SJSA1 (cell line): ENCODE data around the gene MAOB. TPM values are rescaled to one million over a fixed set of nuclear protein-coding genes. Genes with fewer than 3 reads are reported as not detected.
"Not testable (repeated sequence)": the region's sequence is repeated elsewhere in the genome, so short reads cannot be mapped to it uniquely, and the experiment has no call there.

ENCODE experiments used
- DNase-seq, 2 experiments: peaks; one replicate each; pipeline ENCODE4 v3.0.0-alpha.2; 2015 to 2020; ENCODE audit warnings: low spot score in 2 of 2, low read depth in 1 of 2
- H3K27ac ChIP-seq: fragments of 250-450 bp; sonication (Bioruptor Pico); 2 replicates; pipeline ENCODE4 v1.5.1; 2020; ENCODE audit warnings: mild to moderate bottlenecking, moderate library complexity
- H3K27me3 ChIP-seq: fragments of 250-450 bp; sonication (Bioruptor Pico); replicated peaks from 2 replicates; pipeline ENCODE4 v1.5.1; 2020; ENCODE audit warnings: mild to moderate bottlenecking, moderate library complexity
- H3K36me3 ChIP-seq: fragments of 250-450 bp; sonication (Bioruptor Pico); 2 replicates; pipeline ENCODE4 v1.5.1; 2020; ENCODE audit warnings: mild to moderate bottlenecking
- H3K4me1 ChIP-seq: fragments of 250-450 bp; sonication (Bioruptor Pico); replicated peaks from 2 replicates; pipeline ENCODE4 v1.6.1; 2021; ENCODE audit warnings: mild to moderate bottlenecking
- H3K4me3 ChIP-seq: fragments of 250-450 bp; sonication (Bioruptor Pico); 2 replicates; pipeline ENCODE4 v1.5.1; 2020; ENCODE audit warnings: mild to moderate bottlenecking
- H3K9me3 ChIP-seq: fragments of 250-450 bp; sonication (Bioruptor Pico); replicated peaks from 2 replicates; pipeline ENCODE4 v1.5.1; 2020; ENCODE audit warnings: mild to moderate bottlenecking
- total RNA-seq: library from RNA; depleted of rRNA; stranded (reverse); fragments of >200 nt; shearing (Covaris generic); gene quantifications from 2 replicates; pipeline ENCODE4 v1.2.3, GENCODE V29; 2014

Gene MAOB
- total RNA-seq, 1 experiment from 2014 or later, result not detected

DNA sequence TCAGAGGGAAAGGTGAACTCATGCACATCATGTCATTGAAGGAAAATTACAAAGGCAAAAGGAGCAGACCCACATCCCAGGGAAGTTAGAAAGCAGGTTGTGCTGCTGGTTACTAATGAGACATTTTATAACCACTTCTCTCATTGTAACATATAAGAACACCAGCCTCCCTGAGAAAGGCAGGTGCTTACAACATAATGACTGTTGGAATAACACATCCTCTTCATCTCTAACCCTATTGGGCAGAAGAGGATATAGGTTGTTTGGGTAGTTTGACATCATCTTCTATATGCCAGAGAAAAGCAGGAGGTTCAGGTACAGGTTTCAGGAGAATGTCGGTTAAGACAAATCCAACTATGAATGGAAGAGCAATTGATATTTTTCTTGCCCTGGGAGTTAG is 148.6 kb downstream of the MAOB start:
- DNase-seq, result no peak
- no peaks in the 10 kb centered on the region for H3K9me3 ChIP-seq
- H3K4me1 ChIP-seq, result no peaks in the 10 kb centered on the region
- H3K27ac ChIP-seq, result no peak overlapping the region
- H3K36me3 ChIP-seq, result no peaks in the 10 kb centered on the region
- no peaks in the 10 kb centered on the region for H3K27me3 ChIP-seq
- no peak overlapping the region for H3K4me3 ChIP-seq

DNA sequence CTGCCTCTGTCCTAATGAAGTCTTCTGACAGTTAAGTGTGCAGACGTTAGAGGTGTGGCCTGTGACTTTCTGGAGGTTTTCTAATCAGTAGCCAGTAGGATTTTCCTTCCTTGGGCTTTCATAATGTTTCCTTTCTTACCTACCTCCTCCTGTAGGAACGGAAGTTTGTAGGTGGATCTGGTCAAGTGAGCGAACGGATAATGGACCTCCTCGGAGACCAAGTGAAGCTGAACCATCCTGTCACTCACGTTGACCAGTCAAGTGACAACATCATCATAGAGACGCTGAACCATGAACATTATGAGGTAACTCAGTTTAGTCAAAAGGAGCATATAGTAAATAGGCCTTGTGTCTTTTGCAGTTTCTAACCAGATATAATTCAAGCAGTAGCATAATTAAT is 151.2 kb downstream of the MAOB start:
- Histone ChIP-seq H3K4me1 (no peaks in the 10 kb centered on the region), H3K36me3 (no peaks in the 10 kb centered on the region), H3K27ac (no peak overlapping the region), H3K4me3 (no peak overlapping the region), H3K9me3 (no peaks in the 10 kb centered on the region), H3K27me3 (no peaks in the 10 kb centered on the region)
- no peak for DNase-seq

DNA sequence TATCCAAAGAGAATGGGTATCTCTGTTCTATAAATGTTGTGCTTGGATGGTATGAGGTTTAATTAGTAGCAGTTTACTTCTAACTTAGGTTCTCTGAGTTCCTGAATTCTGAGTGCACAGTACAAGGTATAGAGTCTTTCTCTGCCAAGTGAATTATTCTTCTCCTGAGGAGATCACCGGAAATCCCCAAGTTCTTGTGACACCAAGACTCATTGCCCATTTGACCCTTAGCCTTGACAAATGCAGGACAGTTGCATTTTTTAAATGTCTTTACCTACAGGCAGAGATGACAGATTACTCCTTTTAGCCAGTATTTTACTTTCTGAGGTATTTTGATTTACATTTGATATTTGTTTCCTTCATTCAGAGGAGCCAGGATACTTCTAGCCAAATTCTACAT is 153.3 kb downstream of the MAOB start:
- H3K9me3 ChIP-seq, result no peaks in the 10 kb centered on the region
- H3K36me3 ChIP-seq, result no peaks in the 10 kb centered on the region
- no peaks in the 10 kb centered on the region for H3K4me1 ChIP-seq
- no peaks in the 10 kb centered on the region for H3K27me3 ChIP-seq
- DNase-seq, result no peak
- no peak overlapping the region for H3K4me3 ChIP-seq
- no peak overlapping the region for H3K27ac ChIP-seq

DNA sequence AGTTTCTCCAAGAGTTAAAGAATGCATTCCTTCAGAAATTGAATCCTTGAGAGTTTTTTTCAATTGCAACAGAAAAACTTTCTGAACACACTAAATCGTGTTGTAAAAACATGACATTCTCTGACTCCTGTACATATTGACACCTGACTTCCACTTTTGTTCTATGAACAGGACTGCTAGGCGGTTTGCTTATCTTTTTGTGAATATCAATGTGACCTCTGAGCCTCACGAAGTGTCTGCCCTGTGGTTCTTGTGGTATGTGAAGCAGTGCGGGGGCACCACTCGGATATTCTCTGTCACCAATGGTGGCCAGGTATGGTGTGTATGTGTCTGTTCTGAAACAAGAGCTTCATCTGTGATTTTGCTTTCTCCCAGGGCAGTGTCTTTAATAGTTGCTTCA is 154.2 kb downstream of the MAOB start:
- Histone ChIP-seq H3K36me3 (no peaks in the 10 kb centered on the region), H3K27me3 (no peaks in the 10 kb centered on the region), H3K9me3 (no peaks in the 10 kb centered on the region), H3K27ac (no peak overlapping the region), H3K4me3 (no peak overlapping the region), H3K4me1 (no peaks in the 10 kb centered on the region)
- DNase-seq, result no peak

DNA sequence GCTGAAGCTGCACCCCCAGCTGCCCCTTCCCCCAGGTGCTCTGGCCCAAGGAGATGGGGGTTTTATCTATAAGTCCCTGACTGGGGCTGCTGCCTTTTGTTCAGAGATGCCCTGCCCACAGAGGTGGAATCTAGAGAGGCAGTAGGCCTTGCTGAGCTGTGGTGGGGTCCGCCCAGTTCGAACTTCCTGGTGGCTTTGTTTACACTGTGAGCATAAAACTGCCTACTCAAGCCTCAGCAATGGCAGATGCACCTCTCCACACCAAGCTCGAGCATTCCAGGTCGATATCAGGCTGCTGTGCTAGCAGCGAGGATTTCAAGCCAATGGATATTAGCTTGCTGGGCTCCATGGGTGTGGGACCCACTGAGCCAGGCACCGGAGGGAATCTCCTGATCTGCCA is 155.0 kb downstream of the MAOB start:
- H3K27ac ChIP-seq, H3K9me3 ChIP-seq, H3K36me3 ChIP-seq, H3K27me3 ChIP-seq, H3K4me3 ChIP-seq, DNase-seq, H3K4me1 ChIP-seq: not testable (repeated sequence)

DNA sequence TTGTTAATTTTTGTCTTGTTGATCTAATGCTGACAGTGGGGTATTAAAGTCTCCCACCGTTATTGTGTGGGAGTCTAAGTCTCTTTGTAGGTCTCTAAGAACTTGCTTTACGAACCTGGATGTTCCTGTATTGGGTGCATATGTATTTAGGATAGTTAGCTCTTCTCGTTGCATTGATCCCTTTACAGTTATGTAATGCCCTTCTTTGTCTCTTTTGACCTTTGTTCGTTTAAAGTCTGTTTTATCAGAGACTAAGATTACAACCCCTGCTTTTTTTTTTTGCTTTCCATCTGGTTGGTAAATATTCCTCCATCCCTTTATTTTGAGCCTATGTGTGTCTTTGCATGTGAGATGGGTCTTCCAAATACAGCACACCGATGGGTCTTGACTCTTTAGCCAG is 157.0 kb downstream of the MAOB start:
- H3K36me3 ChIP-seq, DNase-seq, H3K27me3 ChIP-seq, H3K27ac ChIP-seq, H3K4me1 ChIP-seq, H3K4me3 ChIP-seq, H3K9me3 ChIP-seq: not testable (repeated sequence)

DNA sequence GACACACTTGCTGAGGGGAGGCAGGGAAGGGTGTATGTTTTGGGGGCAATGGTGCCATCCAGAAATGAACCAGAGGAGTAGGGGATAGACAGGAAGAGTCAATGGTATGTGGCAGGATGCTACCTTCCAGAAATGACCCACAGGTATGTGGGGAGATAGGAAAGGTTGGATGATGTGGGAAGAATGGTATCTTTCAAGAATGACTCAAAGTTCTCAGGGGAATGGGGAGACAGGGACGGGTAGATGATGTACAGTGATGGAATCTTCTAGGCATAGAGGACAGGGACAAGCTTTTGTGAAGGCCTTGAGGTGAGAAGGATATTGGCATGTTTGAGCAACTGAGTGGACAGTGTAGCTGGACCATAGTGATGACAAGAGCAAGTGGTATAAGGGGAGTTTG is 161.3 kb downstream of the MAOB start:
- Histone ChIP-seq H3K27me3 (no peaks in the 10 kb centered on the region), H3K36me3 (no peaks in the 10 kb centered on the region), H3K9me3 (no peaks in the 10 kb centered on the region), H3K27ac (no peak overlapping the region), H3K4me3 (no peak overlapping the region), H3K4me1 (no peaks in the 10 kb centered on the region)
- no peak for DNase-seq

DNA sequence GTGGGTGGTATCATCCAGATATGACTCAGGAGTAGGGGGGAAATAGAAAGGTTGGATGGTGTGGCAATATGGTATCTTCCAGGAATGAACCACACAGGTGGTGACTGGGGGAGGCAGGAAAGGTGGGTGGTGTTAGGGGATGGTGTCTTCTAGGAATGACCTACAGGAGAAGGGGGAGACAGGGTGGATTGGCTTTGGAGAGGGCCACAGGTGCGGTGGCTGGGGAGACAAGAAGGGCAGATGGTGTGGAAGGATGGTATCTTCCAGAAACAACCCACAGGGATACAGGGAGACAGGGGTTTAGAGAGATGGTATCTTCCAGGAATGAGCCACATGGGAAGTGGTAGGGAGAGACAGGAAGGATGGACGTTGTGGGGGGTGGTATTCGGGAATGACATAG is 162.2 kb downstream of the MAOB start:
- Histone ChIP-seq H3K27me3 (no peaks in the 10 kb centered on the region), H3K4me3 (no peak overlapping the region), H3K27ac (no peak overlapping the region), H3K9me3 (no peaks in the 10 kb centered on the region), H3K36me3 (no peaks in the 10 kb centered on the region), H3K4me1 (no peaks in the 10 kb centered on the region)
- DNase-seq, result no peak

DNA sequence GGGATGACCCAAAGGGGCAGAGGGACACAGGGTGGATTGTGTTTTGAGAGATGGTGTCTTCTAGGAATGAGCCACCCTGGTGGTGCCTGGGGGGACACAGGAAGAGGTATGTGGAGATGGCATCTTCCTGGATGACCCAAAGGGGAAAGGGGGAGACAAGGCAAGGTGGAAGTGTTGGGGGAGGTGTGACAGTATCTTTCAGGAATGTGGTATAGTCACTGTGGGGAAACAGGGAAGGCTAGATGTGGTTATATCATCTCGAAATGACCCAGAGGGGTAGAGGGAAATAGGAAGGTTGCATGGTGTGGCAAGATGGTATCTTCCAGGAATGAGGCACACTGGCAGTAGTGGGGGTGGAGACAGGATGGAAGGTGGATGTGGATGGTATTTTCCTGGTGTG is 163.3 kb downstream of the MAOB start:
- no peak for DNase-seq

DNA sequence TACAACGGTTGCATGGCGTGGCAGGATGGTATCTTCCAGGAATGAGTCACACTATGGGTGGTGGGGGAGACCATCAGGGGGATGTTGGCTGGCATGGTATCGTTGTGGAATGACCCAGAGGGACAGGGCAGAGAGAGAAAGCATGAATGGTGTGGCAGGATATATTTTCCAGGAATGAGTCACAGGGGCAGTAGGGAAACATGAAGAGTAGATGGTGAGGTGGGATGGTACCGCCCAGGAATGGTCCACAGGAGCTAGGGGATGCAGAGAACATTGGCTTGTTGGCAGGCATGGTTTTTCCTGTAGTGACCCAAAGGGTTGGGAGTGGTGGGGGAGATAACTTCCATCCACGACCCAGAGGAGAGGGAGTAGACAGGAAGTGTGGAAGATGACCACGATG is 163.7 kb downstream of the MAOB start:
- Histone ChIP-seq H3K27ac (no peak overlapping the region), H3K36me3 (no peaks in the 10 kb centered on the region), H3K4me1 (no peaks in the 10 kb centered on the region), H3K27me3 (no peaks in the 10 kb centered on the region), H3K4me3 (no peak overlapping the region), H3K9me3 (no peaks in the 10 kb centered on the region)
- no peak for DNase-seq

More for the DNA sequence above, 163.3 kb downstream of the MAOB start:
- no peaks in the 10 kb centered on the region for H3K36me3 ChIP-seq
- no peaks in the 10 kb centered on the region for H3K27me3 ChIP-seq
- no peak overlapping the region for H3K27ac ChIP-seq
- H3K4me3 ChIP-seq, result no peak overlapping the region
- no peaks in the 10 kb centered on the region for H3K9me3 ChIP-seq
- no peaks in the 10 kb centered on the region for H3K4me1 ChIP-seq

DNA sequence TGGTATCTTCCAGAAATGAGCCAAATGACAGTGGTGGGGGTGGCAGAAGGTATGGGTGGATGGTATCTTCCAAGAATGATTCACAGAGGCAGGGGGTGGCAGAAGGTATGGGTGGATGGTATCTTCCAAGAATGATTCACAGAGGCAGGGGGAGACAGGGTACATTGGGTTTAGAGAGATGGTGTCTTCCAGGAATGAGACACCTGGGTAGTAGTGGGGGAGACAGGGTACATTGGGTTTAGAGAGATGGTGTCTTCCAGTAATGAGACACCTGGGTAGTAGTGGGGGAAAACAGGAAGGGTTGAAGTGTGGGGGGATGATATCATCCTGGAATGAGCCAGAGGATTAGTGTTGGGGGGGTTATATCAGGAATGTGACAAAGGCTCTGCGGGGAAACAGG is 164.2 kb downstream of the MAOB start:
- Histone ChIP-seq H3K9me3 (no peaks in the 10 kb centered on the region), H3K4me3 (no peak overlapping the region), H3K27me3 (no peaks in the 10 kb centered on the region)

DNA sequence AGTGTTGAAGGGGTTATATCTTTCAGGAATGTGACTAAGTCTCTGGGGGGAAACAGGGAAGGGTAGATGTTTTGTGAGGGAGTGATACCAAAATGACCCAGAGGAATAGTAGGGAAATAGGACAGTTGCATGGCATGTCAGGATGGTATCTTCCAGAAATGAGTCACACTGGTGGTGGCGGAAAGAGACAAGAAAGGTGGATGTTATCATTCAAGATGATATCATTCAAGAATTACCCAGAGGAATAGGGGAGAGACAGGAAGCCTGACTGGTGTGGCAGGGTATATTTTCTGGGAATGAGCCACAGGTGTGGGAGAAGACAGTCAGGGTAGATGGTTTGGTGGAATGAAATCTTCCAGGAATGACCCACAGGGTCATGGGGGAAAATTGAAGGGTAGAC is 165.1 kb downstream of the MAOB start:
- Histone ChIP-seq H3K27ac (no peak overlapping the region), H3K9me3 (no peaks in the 10 kb centered on the region), H3K36me3 (no peaks in the 10 kb centered on the region), H3K27me3 (no peaks in the 10 kb centered on the region), H3K4me3 (no peak overlapping the region), H3K4me1 (no peaks in the 10 kb centered on the region)
- no peak for DNase-seq

More for the DNA sequence above, 164.2 kb downstream of the MAOB start:
- Histone ChIP-seq H3K27ac (no peak overlapping the region), H3K36me3 (no peaks in the 10 kb centered on the region), H3K4me1 (no peaks in the 10 kb centered on the region)
- no peak for DNase-seq

DNA sequence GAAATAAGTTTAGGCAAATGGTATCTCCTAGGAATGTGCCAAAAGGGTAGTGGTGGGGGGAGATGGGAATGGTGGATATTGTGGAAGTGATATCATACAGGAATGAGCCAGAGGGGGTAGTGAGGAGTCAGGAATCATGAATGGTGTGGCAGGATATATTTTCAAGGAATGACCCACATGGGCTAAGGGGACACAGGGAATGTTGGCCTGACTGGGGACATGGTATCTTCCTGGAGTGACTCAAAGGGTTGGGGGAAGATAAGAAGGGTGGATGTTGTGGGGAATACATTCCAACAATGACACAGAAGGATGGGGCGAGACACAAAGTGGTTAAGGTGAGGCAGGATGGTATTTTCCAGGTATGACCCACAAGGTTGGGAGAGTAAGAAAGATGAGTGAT is 165.6 kb downstream of the MAOB start:
- no peak for DNase-seq
- Histone ChIP-seq H3K9me3 (no peaks in the 10 kb centered on the region), H3K27ac (no peak overlapping the region), H3K36me3 (no peaks in the 10 kb centered on the region), H3K4me3 (no peak overlapping the region), H3K27me3 (no peaks in the 10 kb centered on the region), H3K4me1 (no peaks in the 10 kb centered on the region)
